ENCODE measurements around the gene ACRV1. TPM values are rescaled to one million over a fixed set of nuclear protein-coding genes. Genes with fewer than 3 reads are reported as not detected.

ACRV1 gene
- total and polyA plus RNA-seq, 2 of the 13 experiments (the other 11 are each of a cell fraction or from before 2014, with no cell fraction given), result not detected

GRCh38 chr11:125625630-125626287 is 54.9 kb downstream of the ACRV1 start (continued):
- TF ChIP-seq MAFF (IDR thresholded peaks at IDR 0.05; ENCODE audit: low read depth, low read length) (no peak), SALL2 (CRISPR knock-in tag; IDR thresholded peaks at IDR 0.05) (peak; percentile 98), THYN1 (CRISPR knock-in tag; IDR thresholded peaks at IDR 0.05; ENCODE audit: borderline replicate concordance, low read depth) (no peak), FOXK1 (CRISPR knock-in tag; IDR thresholded peaks at IDR 0.05; ENCODE audit: borderline replicate concordance, low read depth) (peak; percentile 65; the same call in 1 of the 2 replicates), ZNF691 (CRISPR knock-in tag; IDR thresholded peaks at IDR 0.05; ENCODE audit: borderline replicate concordance, low read depth) (peak; percentile 59), SKIL (CRISPR knock-in tag; IDR thresholded peaks at IDR 0.05; ENCODE audit: borderline replicate concordance) (peak; percentile 74; the same call in 1 of the 2 replicates), GMEB1 (CRISPR knock-in tag; IDR thresholded peaks at IDR 0.05; ENCODE audit: borderline replicate concordance) (peak; percentile 94), ZNF510 (CRISPR knock-in tag; IDR thresholded peaks at IDR 0.05; ENCODE audit: low read depth) (peak; percentile 80; the same call in 1 of the 2 replicates), ZBTB38 (CRISPR knock-in tag; IDR thresholded peaks at IDR 0.05) (no peak; the same call in 1 of the 2 replicates), SMYD3 (CRISPR knock-in tag; IDR thresholded peaks at IDR 0.05) (peak; percentile 85), ZBTB7B (CRISPR knock-in tag; IDR thresholded peaks at IDR 0.05) (peak; percentile 75), ZNF574 (CRISPR knock-in tag; IDR thresholded peaks at IDR 0.05) (peak; percentile 97), GZF1 (CRISPR knock-in tag; IDR thresholded peaks at IDR 0.05) (no peak; the same call in 1 of the 2 replicates), NFRKB (IDR thresholded peaks at IDR 0.05) (no peak), ZNF614 (CRISPR knock-in tag; IDR thresholded peaks at IDR 0.05; ENCODE audit: borderline replicate concordance) (peak; percentile 66; the same call in 1 of the 2 replicates), ZNF780A (CRISPR knock-in tag; IDR thresholded peaks at IDR 0.05) (peak; percentile 89), RORA (CRISPR knock-in tag; IDR thresholded peaks at IDR 0.05) (no peak), ZNF550 (CRISPR knock-in tag; IDR thresholded peaks at IDR 0.05; ENCODE audit: borderline replicate concordance) (no peak), ZBTB26 (CRISPR knock-in tag; IDR thresholded peaks at IDR 0.05; ENCODE audit: borderline replicate concordance) (no peak; the same call in 1 of the 2 replicates)

Measured in HepG2 (cell line).